CD4-positive, alpha-beta T cell treated with Interleukin-15 for 4 hours (primary cell): ENCODE measurements around the gene PPM1H.
"Not testable (repeated sequence)": the region's sequence is repeated elsewhere in the genome, so short reads cannot be mapped to it uniquely, and the experiment has no call there.

Experiments used
- DNase-seq: peaks from one replicate; pipeline ENCODE4 v3.0.0-alpha.2; 2020; ENCODE audit warnings: low spot score

The PPM1H gene

DNA sequence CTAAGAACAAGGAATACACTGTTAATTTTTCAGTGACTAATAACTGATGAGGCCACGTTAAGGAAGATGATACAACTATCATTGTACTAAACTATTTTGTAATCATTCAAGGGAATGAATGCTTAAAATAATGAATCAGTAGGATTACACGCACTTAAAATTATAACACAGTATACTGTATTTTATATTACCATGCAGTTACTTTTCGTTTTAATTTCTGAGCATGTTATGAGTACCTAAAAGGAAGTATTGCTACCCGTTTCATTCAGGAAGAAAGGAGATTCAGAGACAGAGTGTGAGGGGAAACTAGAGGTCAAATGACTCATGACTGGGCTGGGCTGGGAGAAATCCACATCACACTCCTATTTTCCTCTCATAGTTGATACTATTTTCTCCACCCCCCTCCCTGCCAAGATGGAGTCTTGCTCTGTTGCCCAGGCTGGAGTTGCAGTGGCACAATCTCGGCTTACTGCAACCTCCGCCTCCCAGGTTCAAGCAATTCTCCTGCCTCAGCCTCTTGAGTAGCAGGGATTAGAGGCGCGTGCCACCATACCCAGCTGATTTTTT is 202.0 kb downstream of the PPM1H start:
- DNase-seq, result no peak

DNA sequence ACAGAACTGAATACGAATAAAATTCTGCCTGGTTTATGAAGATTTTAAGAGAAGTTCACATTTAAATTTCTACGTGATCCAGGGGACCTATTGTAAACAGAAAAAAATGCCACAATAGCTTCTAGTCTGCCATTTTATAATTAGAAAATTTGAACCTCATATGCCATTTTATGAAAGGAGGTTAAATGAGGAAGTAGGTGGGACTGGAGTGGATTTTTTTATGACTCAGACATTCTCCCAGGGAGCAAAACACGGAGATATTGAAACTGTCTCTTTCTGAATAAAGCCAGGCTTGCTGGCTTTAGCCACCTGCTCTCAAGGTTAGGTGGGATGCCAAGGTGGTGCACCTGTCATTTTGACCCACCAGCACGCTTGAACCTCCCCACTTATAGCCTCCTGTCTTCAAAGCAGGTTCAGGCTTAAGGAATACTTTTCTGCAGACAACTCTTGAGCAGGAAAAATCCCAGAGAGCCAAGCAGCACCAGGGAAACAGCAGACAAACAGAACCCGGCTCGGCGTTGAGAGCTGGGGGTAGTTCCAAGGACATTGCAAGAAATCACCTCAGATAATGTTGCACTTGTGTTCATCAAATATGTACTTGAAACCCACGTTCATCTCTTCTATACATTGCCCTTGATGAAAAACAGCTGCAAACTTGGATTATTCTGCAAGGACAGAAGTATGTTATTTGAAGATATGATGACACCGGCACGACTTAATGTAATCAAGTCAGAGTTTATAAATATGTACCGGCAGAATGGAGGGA is 203.7 kb downstream of the PPM1H start:
- DNase-seq, result no peak

GRCh38 chr12:62730649-62731048 is 204.3 kb downstream of the PPM1H start:
- DNase-seq, result no peak

GRCh38 chr12:62729579-62730544 is 205.1 kb downstream of the PPM1H start:
- DNase-seq, result not testable (repeated sequence)

- DNase-seq, result no peak
These were observed 206.2 kb downstream of the PPM1H start for GRCh38 chr12:62728741-62729140.

DNA sequence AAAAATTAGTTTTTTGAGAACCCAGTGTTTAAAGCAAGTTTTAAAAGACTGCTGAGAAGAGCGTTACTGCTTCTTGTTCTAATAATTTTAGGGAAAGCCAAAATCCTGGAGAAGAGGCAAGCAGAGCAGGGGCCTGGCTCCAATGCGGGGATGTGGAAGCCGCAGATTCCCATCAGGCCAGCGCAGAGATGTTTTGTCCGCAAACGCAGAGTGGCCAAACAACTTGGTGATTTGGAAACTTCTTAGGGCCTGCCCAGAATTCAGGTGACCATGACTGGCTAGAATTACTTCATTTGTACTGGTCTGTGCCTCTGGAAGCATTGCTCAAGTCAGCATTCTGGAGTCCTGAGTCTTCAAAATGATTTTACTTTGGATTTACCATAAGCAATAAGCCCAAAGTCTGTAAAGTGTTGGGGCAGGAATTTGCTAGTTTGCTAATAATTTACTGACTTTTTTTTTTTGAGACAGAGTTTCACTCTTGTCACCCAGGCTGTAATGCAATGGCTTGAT is 208.4 kb downstream of the PPM1H start:
- DNase-seq, result no peak

DNA sequence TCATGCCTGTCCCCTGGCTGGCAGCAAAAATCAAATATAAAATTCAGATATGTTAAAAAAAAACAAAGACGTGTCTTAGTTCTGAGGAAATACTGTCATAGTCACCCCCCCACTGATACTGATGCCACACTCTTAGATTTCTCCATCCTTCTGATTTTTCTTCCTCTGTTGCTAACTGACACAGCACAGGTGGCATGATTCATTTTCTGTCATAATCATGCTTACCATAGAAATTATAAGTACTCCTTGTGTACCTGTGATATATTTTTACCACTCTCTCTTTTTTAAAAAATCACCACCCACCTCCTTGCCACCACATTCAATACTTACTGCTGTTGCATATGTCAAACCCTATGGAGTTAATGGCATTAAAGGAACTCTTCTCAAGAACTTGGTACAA is 209.2 kb downstream of the PPM1H start:
- DNase-seq, result no peak

DNA sequence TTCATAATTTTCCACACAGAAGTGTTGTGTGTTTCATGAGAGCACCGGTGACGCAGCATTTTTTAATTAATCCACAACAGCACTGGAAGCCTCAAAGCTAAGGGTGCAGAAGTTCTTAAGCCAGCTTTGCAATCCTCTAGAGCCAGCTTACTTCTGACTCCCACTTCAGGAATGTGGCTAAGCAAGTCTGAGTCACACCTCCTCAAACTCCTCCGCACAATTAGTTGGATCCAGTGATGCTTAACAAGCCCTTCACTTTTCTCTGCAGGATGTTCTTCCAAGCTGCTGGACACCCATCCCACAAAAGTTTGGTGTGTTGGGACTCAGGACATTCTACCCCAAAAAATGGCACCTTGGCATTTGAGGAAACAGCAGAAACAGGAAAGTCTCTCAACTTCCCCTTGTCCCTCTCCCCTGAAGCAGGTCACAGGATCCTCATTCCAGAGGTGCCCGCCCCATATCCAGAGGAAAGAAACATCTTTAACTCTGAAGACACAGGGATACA is 210.0 kb downstream of the PPM1H start:
- no peak for DNase-seq

- no peak for DNase-seq
These were observed 210.7 kb downstream of the PPM1H start for GRCh38 chr12:62724285-62724684.

DNA sequence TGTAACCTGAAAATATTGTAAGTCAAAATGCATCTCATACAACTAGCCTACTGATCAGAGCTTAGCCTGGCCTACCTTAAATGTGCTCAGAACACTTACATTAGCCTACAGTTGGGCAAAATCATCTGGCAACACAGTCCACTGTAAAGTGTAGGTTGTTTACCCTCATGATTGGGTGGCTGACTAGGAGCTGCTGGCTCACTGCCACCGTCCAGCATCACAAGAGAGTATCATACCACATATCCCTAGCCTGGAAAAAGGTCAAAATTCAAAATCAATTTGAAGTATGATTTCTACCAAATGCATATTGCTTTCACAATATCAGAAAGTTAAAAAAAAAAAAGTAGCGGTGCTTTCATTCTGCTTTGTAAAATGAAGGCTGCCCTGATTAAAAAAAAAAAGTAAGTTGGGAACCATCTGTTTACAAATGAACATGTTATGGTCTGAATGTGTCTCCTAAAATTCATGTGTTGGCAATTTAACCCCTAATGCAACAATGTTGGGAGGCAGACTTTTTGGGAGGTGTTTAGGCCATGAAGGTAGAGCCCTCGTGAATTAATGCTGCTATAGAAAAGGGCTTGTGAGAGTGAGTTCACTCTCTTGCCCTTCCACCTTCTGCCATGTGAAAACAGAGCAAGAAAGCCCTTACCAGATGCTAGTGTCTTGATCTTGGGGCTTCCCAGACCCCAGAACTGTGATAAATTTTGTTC is 211.8 kb downstream of the PPM1H start:
- DNase-seq, result no peak

- DNase-seq, result no peak
These were observed 214.2 kb downstream of the PPM1H start for GRCh38 chr12:62720661-62721330.

DNA sequence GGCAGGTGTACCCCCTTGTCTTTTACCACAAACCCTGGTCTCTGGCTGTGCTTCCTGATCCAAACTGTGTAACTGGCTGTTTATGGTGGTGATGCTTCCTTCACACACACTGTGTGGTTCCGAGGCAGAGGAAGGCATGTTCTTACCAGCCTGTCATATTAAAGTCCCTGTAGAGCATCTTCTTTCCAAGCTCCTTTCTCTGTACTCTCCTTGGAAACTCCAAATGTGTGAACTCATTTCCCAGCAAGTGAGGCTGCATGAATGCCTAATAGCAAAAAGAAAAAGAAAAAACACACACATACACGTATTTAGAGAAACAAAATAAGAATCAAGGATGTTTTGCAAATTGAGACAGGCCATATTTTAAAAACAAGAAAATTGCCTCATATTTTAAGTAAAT is 214.9 kb downstream of the PPM1H start:
- DNase-seq, result no peak

- DNase-seq, result no peak
These were observed 216.1 kb downstream of the PPM1H start for GRCh38 chr12:62718762-62719426.

GRCh38 chr12:62717643-62718042 is 217.3 kb downstream of the PPM1H start:
- DNase-seq, result no peak

- no peak for DNase-seq
These were observed 218.0 kb downstream of the PPM1H start for GRCh38 chr12:62716866-62717525.

DNA sequence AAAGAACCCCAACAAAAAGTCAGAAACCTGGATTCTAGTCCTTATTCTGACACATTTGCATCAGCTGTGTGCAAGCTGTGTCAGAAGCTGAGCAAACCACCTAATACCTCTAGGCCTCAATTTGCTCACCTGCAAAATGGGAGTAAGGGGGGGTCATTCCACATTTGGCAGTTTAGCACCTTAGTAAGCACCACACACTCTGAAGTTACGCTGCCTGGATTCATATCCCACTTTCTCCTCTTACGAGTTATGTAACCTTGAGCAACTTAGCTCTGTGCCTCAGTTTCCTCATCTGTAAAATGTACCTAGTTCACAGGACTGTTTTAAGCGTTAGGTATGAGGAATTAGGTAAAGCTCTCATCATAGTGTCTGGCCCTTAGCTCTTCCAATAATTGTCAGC is 218.9 kb downstream of the PPM1H start:
- DNase-seq, result no peak

- DNase-seq, result no peak
These were observed 219.9 kb downstream of the PPM1H start for GRCh38 chr12:62714774-62715721.

DNA sequence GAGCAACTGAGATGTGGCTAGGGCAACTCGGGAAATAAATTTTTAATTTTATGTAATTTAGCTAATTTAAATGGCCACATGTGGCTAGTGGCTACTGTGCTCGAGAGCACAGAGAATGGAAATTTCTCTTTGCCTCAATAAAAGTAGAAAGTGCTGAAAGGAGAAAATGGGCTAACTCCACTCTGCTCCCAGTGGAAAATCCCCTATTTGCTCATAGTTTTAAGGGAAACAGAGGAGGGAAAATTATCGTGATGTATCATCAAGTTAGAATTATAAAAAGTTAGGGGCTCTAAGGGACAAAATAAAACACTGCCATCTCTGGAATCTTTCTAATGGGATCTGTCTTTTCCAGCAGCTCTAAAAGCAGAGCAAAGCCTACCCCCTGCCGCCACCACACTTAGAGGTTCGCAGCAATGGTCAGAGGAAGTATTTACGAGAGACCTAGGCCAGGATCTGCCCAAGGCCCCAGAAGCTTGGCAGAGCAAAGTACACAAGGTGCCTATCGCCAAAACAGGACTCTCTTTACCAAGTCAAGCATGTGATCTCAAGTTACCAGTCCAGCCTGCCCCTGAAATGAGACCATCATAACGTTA is 220.7 kb downstream of the PPM1H start:
- DNase-seq, result no peak
